ENCODE data around the gene NUDT21. TPM values are rescaled to one million over a fixed set of nuclear protein-coding genes. Genes with fewer than 3 reads are reported as not detected.

The NUDT21 gene
- total RNA-seq, 1 experiment from 2014 or later = 109 TPM

DNA sequence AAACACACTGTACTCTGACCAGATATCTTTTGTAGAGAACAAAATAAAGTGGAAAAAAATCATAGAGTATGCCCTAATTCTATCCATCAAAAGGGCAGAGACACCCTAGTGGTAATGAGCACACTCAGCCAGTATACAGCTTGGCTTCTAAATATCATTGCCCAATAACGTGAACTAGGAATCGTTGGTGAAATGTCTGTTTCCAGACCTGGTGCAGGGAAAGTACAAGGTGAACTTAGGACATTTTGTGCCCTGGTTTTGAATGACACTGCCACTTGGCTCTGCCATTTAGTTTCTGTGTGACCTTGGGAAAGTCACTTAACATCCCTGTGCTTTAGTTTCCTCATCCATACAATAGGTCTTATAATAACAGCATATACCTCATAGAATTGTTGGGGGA lies 39.5 kb downstream of the NUDT21 start:
- Histone ChIP-seq H3K4me3 (ENCODE audit: low read length) (no peak overlapping the region), H3K9me3 (ENCODE audit: low read length) (no peaks in the 10 kb centered on the region), H2AFZ (ENCODE audit: low read length) (no peak overlapping the region), H3K9ac (ENCODE audit: low read length) (no peak overlapping the region), H3F3A (ENCODE audit: low read length, unreplicated experiment) (no peaks in the 10 kb centered on the region), H3K27ac (ENCODE audit: low read length) (no peak overlapping the region), H3K79me2 (ENCODE audit: low read length) (peaks cover 32% of the 10 kb centered on the region), H3K4me2 (ENCODE audit: low read length) (no peak overlapping the region), H3K36me3 (ENCODE audit: low read depth, low read length) (peaks cover 18% of the 10 kb centered on the region), H3K27me3 (ENCODE audit: low read length) (no peaks in the 10 kb centered on the region), H3K9me2 (replicated peaks; ENCODE audit: low read length) (no peaks in the 10 kb centered on the region), H3K4me1 (ENCODE audit: insufficient read depth, low read length) (peaks cover 25% of the 10 kb centered on the region), H4K20me1 (ENCODE audit: low read length) (no peaks in the 10 kb centered on the region)
- no TSS peak for BruUV-seq (replicated peaks)
- DNase-seq = no peak
- ChIA-PET POLR2A (ENCODE audit: unreplicated experiment) (no interaction called here), CTCF (no interaction called here)
- ATAC-seq = no peak
- TF ChIP-seq EZH2 (IDR thresholded peaks at IDR 0.05; ENCODE audit: low read length, unreplicated experiment) = no peak
- TF ChIP-seq, protein P1, sequence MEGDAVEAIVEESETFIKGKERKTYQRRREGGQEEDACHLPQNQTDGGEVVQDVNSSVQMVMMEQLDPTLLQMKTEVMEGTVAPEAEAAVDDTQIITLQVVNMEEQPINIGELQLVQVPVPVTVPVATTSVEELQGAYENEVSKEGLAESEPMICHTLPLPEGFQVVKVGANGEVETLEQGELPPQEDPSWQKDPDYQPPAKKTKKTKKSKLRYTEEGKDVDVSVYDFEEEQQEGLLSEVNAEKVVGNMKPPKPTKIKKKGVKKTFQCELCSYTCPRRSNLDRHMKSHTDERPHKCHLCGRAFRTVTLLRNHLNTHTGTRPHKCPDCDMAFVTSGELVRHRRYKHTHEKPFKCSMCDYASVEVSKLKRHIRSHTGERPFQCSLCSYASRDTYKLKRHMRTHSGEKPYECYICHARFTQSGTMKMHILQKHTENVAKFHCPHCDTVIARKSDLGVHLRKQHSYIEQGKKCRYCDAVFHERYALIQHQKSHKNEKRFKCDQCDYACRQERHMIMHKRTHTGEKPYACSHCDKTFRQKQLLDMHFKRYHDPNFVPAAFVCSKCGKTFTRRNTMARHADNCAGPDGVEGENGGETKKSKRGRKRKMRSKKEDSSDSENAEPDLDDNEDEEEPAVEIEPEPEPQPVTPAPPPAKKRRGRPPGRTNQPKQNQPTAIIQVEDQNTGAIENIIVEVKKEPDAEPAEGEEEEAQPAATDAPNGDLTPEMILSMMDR (conservative IDR thresholded peaks at IDR 0.05; ENCODE audit: low read depth, low read length) = no peak
- intact Hi-C loops (cut with micrococcal nuclease) = no loop called here

DNA sequence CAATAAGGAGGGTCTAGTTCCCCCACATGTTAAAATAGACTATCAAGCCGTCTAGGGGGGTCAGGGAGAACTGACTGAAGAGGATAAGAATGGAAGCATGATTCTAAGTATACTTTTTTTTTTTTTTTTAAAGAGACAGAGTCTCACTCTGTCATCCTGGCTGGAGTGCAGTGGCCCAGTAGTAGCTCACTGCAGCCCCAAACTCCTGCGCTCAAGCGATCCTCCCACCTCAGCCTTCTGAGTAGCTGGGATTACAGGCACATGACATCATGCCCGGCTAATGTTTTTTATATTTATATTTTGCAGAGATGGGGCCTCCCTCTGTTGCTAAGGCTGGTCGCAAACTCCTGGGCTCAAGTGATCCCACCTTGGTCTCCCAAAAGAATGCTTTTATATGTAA lies 40.0 kb downstream of the NUDT21 start:
- peaks cover 25% of the 10 kb centered on the region for H3K4me1 ChIP-seq (ENCODE audit: insufficient read depth, low read length)
- peaks cover 27% of the 10 kb centered on the region for H3K79me2 ChIP-seq (ENCODE audit: low read length)
- CTCF ChIA-PET = no interaction called here
- POLR2A ChIA-PET (ENCODE audit: unreplicated experiment) = no interaction called here
- DNase-seq (no peak), ATAC-seq (no peak)
- H3K9me3 ChIP-seq (ENCODE audit: low read length) = no peaks in the 10 kb centered on the region
- H3K4me2 ChIP-seq (ENCODE audit: low read length) = no peak overlapping the region
- H3K4me3 ChIP-seq (ENCODE audit: low read length) = no peak overlapping the region
- no peak overlapping the region for H3K9ac ChIP-seq (ENCODE audit: low read length)
- no peaks in the 10 kb centered on the region for H3F3A ChIP-seq (ENCODE audit: low read length, unreplicated experiment)
- no peaks in the 10 kb centered on the region for H3K27me3 ChIP-seq (ENCODE audit: low read length)
- H3K27ac ChIP-seq (ENCODE audit: low read length) = no peak overlapping the region
- H3K36me3 ChIP-seq (ENCODE audit: low read depth, low read length) = peaks cover 18% of the 10 kb centered on the region
- H4K20me1 ChIP-seq (ENCODE audit: low read length) = no peaks in the 10 kb centered on the region
- BruUV-seq (replicated peaks) = no TSS peak
- no peak overlapping the region for H2AFZ ChIP-seq (ENCODE audit: low read length)
- TF ChIP-seq, protein P1 (conservative IDR thresholded peaks at IDR 0.05; ENCODE audit: low read depth, low read length) = no peak
- TF ChIP-seq EZH2 (IDR thresholded peaks at IDR 0.05; ENCODE audit: low read length, unreplicated experiment) = no peak
- no peak for TF ChIP-seq EZH2phosphoT487 (IDR thresholded peaks at IDR 0.05; ENCODE audit: borderline replicate concordance, low read length)
- no peaks in the 10 kb centered on the region for H3K9me2 ChIP-seq (replicated peaks; ENCODE audit: low read length)
- intact Hi-C loops (cut with micrococcal nuclease) = no loop called here

DNA sequence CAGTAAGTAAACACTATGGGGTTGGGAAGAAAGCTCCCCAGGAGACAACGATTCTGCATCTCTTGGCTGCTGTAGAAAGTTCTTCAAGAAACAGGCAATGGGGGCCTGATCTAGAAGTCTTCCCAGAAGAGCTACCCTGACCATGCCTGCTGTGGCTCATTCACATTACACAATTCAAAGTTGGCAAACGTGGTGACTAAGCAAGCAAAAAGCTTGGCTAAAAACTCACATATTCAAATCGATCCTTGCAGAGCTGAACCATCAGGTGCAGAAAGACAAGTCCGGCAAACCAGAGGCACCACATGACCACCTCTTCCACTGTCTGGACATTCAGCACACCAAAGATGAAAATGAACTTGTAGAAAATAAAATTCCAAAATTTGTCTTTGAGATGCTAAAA lies 41.9 kb downstream of the NUDT21 start:
- Histone ChIP-seq H3K27ac (ENCODE audit: low read length) (peak overlapping the region; percentile 97), H3K4me3 (ENCODE audit: low read length) (peak overlapping the region; percentile 58), H3K4me2 (ENCODE audit: low read length) (peak overlapping the region; percentile 83), H4K20me1 (ENCODE audit: low read length) (no peaks in the 10 kb centered on the region), H3K9me3 (ENCODE audit: low read length) (no peaks in the 10 kb centered on the region), H3K36me3 (ENCODE audit: low read depth, low read length) (peaks cover 24% of the 10 kb centered on the region), H3F3A (ENCODE audit: low read length, unreplicated experiment) (no peaks in the 10 kb centered on the region), H3K9me2 (replicated peaks; ENCODE audit: low read length) (no peaks in the 10 kb centered on the region), H2AFZ (ENCODE audit: low read length) (no peak overlapping the region), H3K9ac (ENCODE audit: low read length) (peak overlapping the region; percentile 70), H3K27me3 (ENCODE audit: low read length) (no peaks in the 10 kb centered on the region), H3K4me1 (ENCODE audit: insufficient read depth, low read length) (peaks cover 18% of the 10 kb centered on the region), H3K79me2 (ENCODE audit: low read length) (peaks cover 9% of the 10 kb centered on the region)
- TF ChIP-seq, protein P1 (conservative IDR thresholded peaks at IDR 0.05; ENCODE audit: low read depth, low read length) = no peak
- TF ChIP-seq EZH2 (IDR thresholded peaks at IDR 0.05; ENCODE audit: low read length, unreplicated experiment) (no peak), EZH2phosphoT487 (IDR thresholded peaks at IDR 0.05; ENCODE audit: borderline replicate concordance, low read length) (no peak)
- peak; percentile 86 for ATAC-seq
- intact Hi-C loops (cut with micrococcal nuclease) = no loop called here
- POLR2A ChIA-PET (ENCODE audit: unreplicated experiment) = interaction anchor here (0.6 to 0.7 kb wide), 2 partner anchors 30 to 42 kb away, joined by 5 to 7 read pairs; partner anchors contain the start of genes NUDT21 and OGFOD1
- peak; percentile 79 for DNase-seq
- CTCF ChIA-PET = interaction anchor here (1.4 kb wide), 1 partner anchor 53 kb away, joined by 5 read pairs; no protein-coding TSS in a partner anchor
- BruUV-seq (replicated peaks) = no TSS peak

Data from PC-3 (cell line).